ENCODE results near the gene HOXC13.

GRCh38 chr12:53982648-53983567 is 44.3 kb downstream of the HOXC13 start:
- TF ChIP-seq, protein P1, sequence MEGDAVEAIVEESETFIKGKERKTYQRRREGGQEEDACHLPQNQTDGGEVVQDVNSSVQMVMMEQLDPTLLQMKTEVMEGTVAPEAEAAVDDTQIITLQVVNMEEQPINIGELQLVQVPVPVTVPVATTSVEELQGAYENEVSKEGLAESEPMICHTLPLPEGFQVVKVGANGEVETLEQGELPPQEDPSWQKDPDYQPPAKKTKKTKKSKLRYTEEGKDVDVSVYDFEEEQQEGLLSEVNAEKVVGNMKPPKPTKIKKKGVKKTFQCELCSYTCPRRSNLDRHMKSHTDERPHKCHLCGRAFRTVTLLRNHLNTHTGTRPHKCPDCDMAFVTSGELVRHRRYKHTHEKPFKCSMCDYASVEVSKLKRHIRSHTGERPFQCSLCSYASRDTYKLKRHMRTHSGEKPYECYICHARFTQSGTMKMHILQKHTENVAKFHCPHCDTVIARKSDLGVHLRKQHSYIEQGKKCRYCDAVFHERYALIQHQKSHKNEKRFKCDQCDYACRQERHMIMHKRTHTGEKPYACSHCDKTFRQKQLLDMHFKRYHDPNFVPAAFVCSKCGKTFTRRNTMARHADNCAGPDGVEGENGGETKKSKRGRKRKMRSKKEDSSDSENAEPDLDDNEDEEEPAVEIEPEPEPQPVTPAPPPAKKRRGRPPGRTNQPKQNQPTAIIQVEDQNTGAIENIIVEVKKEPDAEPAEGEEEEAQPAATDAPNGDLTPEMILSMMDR (tag by site-specific recombination; IDR thresholded peaks at IDR 0.05), result no peak
- TF ChIP-seq, protein P2, sequence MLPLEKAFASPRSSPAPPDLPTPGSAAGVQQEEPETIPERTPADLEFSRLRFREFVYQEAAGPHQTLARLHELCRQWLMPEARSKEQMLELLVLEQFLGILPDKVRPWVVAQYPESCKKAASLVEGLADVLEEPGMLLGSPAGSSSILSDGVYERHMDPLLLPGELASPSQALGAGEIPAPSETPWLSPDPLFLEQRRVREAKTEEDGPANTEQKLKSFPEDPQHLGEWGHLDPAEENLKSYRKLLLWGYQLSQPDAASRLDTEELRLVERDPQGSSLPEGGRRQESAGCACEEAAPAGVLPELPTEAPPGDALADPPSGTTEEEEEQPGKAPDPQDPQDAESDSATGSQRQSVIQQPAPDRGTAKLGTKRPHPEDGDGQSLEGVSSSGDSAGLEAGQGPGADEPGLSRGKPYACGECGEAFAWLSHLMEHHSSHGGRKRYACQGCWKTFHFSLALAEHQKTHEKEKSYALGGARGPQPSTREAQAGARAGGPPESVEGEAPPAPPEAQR (tag by site-specific recombination; IDR thresholded peaks at IDR 0.05), result no peak
- no peak for TF ChIP-seq ZNF24 (tag by site-specific recombination; IDR thresholded peaks at IDR 0.05)
- TF ChIP-seq, protein P3, sequence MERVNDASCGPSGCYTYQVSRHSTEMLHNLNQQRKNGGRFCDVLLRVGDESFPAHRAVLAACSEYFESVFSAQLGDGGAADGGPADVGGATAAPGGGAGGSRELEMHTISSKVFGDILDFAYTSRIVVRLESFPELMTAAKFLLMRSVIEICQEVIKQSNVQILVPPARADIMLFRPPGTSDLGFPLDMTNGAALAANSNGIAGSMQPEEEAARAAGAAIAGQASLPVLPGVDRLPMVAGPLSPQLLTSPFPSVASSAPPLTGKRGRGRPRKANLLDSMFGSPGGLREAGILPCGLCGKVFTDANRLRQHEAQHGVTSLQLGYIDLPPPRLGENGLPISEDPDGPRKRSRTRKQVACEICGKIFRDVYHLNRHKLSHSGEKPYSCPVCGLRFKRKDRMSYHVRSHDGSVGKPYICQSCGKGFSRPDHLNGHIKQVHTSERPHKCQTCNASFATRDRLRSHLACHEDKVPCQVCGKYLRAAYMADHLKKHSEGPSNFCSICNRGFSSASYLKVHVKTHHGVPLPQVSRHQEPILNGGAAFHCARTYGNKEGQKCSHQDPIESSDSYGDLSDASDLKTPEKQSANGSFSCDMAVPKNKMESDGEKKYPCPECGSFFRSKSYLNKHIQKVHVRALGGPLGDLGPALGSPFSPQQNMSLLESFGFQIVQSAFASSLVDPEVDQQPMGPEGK (tag by site-specific recombination; IDR thresholded peaks at IDR 0.05), result no peak
- no peak for TF ChIP-seq ZNF274 (IDR thresholded peaks at IDR 0.05; ENCODE audit: low read length)
- TF ChIP-seq ZNF274 (tag by site-specific recombination; IDR thresholded peaks at IDR 0.05; ENCODE audit: borderline replicate concordance), result no peak
- no peak for TF ChIP-seq TRIM28 (IDR thresholded peaks at IDR 0.05; ENCODE audit: borderline replicate concordance, low read length)
- no peak for TF ChIP-seq ZSCAN16 (tag by site-specific recombination; IDR thresholded peaks at IDR 0.05)
- TF ChIP-seq ZBTB44 (tag by site-specific recombination; IDR thresholded peaks at IDR 0.05), result no peak
- no peak for TF ChIP-seq YY1 (tag by site-specific recombination; IDR thresholded peaks at IDR 0.05)

Data from HEK293 (cell line).